ENCODE data around the gene TBX6. TPM values are rescaled to one million over a fixed set of nuclear protein-coding genes. Genes with fewer than 3 reads are reported as not detected.

Gene TBX6
- total RNA-seq, 1 experiment from 2014 or later = 5.1 TPM

- TF ChIP-seq IRF1 (CRISPR knock-in tag; IDR thresholded peaks at IDR 0.05) (no peak), ZNF138 (CRISPR knock-in tag; conservative IDR thresholded peaks at IDR 0.05) (no peak), FOXP4 (CRISPR knock-in tag; IDR thresholded peaks at IDR 0.05) (no peak)
Observed at GRCh38 chr16:30112197-30113030, 20.7 kb upstream of the TBX6 start (continued).

GRCh38 chr16:30110661-30111060, 18.9 kb upstream of the TBX6 start:
- CTCF ChIA-PET = interaction anchor here (0.6 to 6.9 kb wide), 4 partner anchors 20 to 505 kb away, joined by 3 to 129 read pairs (median 8); partner anchors contain the start of gene TBX6
- POLR2A ChIA-PET = no interaction called here

GRCh38 chr16:30108059-30108850, 16.5 kb upstream of the TBX6 start:
- Mint-ChIP-seq H3K27me3 (ENCODE audit: low read depth) (no peaks in the 10 kb centered on the region), H3K27ac (no peak overlapping the region), H3K36me3 (peaks cover 6% of the 10 kb centered on the region), H3K4me1 (peaks cover 3% of the 10 kb centered on the region), H3K4me3 (no peak overlapping the region), H3K9me3 (no peaks in the 10 kb centered on the region)
- CTCF ChIA-PET = interaction anchor here (0.6 kb wide), 1 partner anchor 384 kb away, joined by 3 read pairs; no protein-coding TSS in a partner anchor
- TF ChIP-seq CTCF (IDR thresholded peaks at IDR 0.05) = no peak
- TF ChIP-seq PREB (CRISPR knock-in tag; IDR thresholded peaks at IDR 0.05; ENCODE audit: borderline replicate concordance) = no peak
- TF ChIP-seq NFATC4 (CRISPR knock-in tag; IDR thresholded peaks at IDR 0.05) = no peak
- ATAC-seq (no peak), DNase-seq (ENCODE audit: low spot score) (no peak)
- POLR2A ChIA-PET = no interaction called here

More at GRCh38 chr16:30110661-30111060, 18.9 kb upstream of the TBX6 start:
- H3K4me3 Mint-ChIP-seq = no peak overlapping the region
- H3K27me3 Mint-ChIP-seq (ENCODE audit: low read depth) = no peaks in the 10 kb centered on the region
- H3K27ac Mint-ChIP-seq = no peak overlapping the region
- H3K4me1 Mint-ChIP-seq = peaks cover 3% of the 10 kb centered on the region
- TF ChIP-seq STAT6 (CRISPR knock-in tag; conservative IDR thresholded peaks at IDR 0.05; ENCODE audit: low read depth) = no peak
- TF ChIP-seq SOX15 (CRISPR knock-in tag; IDR thresholded peaks at IDR 0.05) = no peak
- no peak for TF ChIP-seq KAT7 (CRISPR knock-in tag; IDR thresholded peaks at IDR 0.05; ENCODE audit: borderline replicate concordance)
- TF ChIP-seq HMGXB4 (CRISPR knock-in tag; IDR thresholded peaks at IDR 0.05) = no peak
- H3K9me3 Mint-ChIP-seq = no peaks in the 10 kb centered on the region
- ATAC-seq = no peak
- no peak for DNase-seq (ENCODE audit: low spot score)
- H3K36me3 Mint-ChIP-seq = no peaks in the 10 kb centered on the region

Data from WTC11 (cell line).